Stimulated activated CD8-positive, alpha-beta memory T cell treated with anti-CD3 and anti-CD28 coated beads, Interleukin-7, amount 100 ng/mL, for 4 hours (primary cell): Measurements from ENCODE around the gene SAMD10.
"Not testable (repeated sequence)": the region's sequence is repeated elsewhere in the genome, so short reads cannot be mapped to it uniquely, and the experiment has no call there.

ENCODE experiments used
- DNase-seq, 2 donors: peaks; one replicate each; pipeline ENCODE4 v3.0.0-alpha.2; 2020; ENCODE audit warnings: low read depth in 2 of 2

The SAMD10 gene

DNA sequence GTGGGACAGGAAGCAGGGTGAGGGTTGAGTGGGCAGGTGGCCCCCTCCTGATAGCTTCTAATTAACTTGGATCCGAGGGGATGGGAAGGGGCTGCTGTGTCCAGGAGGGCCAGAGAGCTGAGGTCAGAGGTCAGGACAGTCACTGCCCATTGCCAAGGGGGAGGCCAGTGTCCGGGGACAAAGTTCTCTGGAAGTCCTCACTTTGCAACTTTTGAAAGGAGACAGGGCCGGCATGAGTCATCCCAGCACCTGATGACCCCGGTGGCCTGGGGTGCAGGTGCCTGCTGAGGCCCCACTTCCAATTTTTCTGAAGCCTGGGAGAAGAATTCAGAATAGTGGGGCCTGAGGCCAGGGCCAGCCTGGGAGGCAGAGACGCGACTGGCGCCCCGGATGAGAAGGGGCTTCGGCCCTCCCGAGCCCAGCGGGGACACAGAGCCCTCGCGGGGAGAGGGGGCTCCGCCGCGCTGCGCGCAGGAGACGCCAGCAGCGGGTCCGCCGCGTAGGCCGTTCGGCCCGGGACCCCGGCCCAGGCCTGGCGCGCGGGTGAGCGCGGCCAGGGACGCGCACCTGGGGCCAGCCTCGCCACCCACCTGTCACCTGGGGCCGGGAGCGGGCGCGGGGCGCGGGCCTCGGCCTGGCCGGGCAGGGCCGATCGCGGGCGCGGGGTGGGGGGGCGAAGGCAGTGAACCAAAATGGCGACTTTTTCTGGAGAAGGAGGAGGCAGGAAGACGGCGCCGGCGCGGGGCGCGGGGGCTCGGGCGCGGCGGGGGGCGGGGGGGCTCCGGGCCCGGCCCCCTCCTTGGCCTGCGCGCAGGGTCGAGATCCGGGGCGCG is 10.3 kb downstream of the SAMD10 start:
- no peak for DNase-seq

DNA sequence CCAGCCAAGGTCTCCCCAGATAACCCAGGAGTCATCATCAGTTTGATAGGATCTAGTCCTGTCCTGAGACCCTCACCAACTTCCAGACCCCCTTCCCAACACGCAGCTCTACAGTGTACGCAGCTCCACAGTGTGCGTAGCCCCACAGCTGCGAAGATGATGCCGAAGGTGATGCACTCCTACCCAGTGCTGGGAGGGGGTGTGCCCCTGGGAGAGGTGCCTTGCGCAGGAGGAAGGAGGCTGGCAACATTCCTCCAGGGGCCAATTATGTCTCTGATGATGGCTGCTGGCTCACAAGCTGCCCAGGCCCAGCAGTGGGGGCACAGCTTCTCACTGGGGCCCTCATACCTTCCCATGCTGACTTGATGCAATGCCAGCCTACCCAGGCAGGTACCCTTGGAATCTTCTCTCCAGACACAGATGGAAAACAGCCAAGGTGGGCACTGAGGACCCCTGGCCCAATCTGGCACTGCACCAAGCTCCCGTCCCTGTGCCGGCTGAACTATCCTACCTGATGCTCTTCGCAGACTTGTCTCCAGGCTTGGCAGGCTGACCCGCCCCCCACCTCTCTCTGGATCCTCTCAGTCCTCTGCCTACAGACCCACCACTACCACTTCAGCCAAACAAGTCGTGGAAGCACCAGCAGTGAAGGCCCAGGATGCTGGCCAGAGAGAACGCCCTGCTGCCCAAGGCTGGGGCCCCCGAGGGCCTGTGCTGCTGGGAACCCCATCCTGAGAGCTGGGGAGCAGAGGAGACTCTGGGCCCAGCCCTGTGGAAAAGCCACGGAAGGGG is 11.1 kb downstream of the SAMD10 start:
- no peak for DNase-seq

DNA sequence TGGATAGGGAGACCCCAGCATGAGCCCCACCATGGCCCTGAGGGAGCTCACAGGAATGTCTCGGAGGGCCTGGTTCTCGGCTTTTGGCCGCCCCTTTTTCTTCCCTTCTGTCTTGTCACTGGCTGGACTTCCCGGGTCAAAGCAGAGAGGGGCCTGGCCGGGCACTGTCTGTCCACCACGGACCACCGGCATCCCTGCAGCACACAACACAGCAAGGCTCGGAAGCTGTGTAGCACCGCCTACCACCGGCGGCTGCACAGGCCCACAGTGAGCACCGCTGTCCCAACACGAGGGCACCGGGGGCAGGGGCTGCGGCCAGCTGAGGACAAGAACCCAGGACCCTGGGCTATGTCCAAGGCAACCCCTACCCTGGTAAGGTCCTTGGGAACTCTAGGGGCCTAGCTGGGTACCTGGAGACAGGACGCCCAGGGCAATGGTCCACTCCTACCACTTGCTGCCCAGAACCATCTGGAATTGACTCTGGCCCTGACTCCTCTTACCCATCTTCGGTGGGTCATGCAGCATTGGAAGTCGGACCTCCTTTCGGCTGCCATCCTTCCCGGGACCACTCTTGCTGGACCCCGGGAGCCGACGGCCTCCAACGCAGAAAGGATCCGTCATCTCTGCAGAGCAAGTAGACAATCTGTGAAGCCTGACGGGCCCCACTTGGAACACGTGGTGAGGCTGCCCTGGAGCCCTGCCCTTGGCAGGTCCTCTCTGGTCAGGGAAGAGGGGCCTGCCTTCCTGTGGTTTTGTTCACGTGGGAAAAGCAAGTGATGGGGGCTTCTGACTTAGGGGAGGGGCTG is 11.9 kb downstream of the SAMD10 start:
- DNase-seq, result no peak

DNA sequence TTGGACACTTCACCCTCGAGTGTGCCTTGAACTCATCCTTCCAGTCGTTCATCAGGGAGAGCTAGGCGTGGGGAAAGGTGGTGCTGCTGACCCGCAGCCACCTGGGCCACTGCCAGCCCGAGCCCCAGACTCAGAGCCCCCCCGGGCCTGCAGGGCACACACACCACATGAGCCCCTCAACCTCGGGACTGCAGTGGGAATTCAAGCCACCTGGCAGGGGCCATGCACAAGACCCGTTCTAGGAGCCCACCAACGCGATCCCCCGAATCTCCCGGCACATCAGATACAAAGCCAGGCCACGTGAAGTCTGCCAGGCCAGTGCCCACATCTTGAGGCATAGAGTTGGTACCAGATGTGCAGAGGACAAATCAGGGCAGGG is 12.5 kb downstream of the SAMD10 start:
- no peak for DNase-seq

DNA sequence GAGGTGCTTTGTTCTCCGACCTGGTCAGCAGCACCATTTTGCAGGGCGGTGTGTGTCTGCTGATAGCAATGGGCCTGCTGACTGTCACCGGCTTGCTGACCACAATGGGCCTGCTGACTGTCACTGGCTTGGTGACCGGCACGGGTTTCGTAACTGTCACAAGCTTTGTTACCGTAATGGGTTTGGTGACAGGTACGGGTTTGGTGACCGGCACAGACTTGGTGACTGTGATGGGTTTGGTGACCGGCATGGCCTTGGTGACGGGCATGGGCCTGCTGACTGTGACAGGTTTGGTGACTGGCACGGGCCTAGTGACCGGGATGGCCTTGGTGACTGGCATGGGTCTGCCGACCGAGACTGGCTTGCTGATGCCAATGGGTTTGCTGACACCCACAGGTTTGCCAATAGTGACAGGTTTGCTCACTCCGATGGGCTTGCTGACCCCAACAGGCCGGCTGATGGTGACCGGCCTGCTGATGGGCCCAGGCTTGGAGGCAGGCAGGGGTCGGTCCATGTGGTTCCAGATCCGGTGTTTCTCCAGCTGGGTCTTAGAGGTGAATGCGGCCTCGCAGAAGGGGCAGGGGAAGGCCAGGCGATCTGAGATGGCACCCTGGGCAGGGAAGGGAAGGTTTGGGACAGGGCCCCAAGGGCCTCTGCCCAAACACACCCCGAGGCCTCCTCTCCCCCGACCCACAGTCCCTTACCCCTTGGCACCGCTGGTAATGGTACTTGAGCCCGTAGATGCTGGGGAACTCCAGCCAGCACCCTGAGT is 13.1 kb downstream of the SAMD10 start:
- DNase-seq, result no peak

DNA sequence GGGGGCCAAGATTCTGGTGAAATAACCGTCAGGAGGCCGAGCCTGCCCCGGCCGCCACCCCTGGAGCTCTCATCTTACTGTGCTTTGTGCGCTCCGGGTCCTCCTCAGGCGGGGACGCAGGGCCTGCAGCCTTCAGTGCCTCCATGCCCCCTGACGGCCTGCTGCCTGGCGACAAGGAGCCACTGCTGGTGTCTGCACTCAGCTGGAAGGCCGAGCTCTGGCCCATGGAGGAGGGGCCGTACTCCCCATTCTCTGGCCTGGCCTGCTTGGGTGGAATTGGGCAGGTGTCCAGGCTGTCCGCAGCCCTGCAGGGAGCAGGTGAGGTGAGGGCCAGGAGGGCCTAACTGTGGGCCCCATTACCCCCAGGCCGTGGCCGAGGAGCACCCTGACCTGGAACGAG is 15.0 kb downstream of the SAMD10 start:
- DNase-seq, result no peak

DNA sequence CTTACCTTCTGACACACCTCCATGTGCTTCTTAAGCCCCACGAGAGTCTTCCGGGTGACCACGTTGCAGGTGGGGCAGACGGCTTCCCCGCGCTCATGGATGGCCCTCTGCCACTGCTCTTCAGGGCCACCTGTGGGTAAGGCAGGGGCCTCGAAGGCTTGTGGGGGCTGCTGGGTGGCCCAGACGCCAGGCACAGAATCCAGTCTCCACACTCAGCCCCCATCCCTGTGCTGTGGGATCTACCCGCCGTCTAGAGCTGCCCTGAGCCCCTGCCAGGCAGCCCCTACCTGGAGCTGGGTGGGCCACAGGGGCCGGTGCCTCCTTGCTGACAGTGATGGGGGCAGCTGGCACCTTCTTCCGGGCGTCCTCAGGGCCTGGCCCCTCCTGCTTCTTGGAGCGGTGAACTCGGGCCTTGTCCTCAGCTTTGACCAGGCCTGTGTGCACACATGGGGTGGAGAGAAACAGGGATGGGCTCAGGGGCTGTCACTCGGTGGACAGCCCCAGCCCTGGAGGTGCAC is 15.6 kb downstream of the SAMD10 start:
- no peak for DNase-seq

DNA sequence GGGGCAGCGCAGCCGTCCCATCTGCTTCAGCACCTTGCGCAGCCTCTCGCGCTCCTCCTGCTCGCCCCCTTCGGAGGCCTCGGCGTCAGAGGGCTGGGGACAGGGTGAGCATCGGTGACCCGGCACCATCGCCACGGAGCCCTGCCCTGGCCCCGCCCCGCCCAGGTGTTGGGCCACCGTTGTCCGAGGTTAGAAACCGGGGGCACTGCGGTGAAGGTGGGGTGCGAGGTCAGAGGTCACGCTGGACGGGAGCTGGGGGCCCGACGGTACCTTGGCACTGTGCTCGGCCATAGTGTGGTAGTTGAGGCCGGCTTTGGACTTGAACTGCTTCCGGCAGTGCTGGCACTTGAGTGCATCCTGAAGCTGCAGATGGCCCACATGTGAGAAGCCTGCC is 16.1 kb downstream of the SAMD10 start:
- no peak for DNase-seq

DNA sequence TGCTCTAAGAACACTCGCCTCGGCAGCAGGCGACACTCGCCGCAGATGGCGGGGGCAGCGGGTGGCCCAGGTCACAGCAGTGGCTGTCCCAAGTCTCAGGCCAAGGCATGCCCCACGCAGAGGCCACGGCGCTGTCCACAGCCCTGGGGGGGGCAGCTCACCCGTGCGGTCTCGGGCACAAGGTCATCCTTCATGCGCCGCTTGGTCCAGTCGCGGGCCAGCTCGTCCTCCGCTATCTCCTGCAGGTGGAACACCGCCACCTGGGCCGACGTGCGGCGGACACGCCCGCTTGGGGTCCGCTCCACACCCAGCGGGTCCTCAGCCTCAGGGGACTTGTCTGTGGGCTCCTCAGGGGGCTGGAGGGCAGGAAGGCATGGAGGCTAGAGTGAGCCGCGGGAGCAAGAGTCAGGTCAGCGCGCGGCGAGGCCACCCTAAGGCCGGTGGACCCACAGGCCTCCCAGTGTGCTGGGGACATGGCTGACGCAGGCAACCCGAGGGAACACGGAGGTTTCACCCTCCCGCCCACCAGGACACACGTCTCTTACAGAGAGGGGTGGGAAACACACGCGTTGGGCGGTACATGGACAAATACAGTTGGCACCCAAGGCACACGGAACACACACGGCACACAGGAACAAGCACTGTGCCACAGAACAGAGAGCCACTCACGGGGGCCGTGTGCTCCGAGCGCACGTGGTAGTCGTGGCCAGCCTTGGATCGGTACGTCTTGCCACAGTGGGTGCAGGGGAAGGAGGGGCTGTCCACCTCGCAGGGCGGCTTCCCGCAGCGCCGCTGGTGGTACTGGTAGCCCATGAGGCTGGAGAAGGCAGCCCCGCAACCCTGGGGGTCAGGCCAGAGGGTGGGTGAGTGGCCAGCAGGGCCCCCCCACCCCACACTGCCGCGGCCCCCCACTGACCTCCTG is 16.8 kb downstream of the SAMD10 start:
- no peak for DNase-seq

DNA sequence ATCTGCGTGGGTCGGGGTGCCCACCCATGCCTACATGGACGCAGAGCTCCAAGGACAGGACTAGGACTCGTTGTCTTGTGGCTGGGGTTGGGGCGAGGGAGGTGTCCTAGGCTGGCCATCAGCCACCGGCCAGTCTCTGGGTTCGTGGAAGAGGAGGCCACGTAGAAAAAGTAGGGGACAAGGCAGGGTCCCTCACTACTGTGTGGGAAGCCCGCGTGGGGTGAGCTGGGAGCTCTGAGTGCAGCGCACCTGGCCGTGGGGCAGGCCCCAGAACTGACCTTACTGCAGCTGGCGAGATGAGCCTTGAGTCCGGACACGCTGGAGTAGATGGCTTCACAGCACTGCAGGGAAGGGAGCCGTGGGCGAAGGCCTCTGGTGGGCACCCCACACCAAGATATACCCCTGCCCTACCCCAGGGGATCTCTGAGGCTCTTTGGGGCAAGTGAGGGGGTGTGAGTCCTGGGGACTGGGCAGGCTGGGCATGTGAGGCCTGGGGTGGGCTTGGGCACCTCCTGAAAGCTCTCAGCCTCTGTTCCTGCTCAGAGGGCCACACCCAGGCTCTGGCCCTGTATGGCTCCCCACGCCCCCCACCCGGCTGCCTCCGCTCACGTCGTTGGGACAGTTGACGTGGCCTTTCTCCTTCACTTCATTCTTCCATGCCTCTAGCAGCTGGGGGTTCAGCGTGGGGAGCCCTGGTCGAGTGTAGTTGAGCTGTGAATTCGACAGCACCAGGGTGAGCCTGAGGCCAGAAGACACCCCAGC is 17.6 kb downstream of the SAMD10 start:
- no peak for DNase-seq

DNA sequence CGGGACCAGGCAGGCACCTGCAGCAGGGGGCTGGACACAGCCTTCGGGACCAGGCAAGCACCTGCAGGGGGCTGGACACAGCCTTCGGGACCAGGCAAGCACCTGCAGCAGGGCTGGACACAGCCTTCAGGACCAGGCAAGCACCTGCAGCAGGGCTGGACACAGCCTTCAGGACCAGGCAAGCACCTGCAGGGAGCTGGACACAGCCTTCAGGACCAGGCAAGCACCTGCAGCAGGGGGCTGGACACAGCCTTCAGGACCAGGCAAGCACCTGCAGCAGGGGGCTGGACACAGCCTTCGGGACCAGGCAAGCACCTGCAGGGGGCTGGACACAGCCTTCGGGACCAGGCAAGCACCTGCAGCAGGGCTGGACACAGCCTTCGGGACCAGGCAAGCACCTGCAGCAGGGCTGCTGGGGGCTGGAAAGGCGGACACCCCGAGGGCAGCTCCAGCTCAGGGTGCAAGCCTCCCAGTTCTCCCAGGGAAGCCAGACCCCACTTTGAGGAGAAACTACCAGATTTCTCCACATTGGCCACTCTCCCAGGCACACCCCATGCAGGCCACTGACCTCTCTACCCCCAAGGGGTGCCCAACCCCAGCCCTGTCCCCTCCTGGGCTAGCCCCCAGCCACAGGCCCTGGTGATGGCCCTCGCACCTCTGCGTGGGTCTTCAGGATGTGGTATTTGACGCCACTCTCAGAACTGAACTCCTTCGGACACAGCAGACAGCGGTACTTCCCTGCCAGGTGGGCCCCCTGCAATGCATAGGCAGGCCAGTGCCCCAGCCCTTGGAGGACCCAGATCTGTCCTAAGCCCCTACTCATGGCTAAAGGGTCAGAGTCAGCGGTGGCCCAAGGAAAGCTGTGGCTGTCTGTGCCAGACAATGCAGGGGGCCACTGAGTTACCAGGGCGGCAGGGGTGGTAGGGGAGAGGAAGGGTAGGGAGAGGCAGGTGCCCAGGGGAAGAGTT is 18.5 kb downstream of the SAMD10 start:
- DNase-seq, result not testable (repeated sequence)

DNA sequence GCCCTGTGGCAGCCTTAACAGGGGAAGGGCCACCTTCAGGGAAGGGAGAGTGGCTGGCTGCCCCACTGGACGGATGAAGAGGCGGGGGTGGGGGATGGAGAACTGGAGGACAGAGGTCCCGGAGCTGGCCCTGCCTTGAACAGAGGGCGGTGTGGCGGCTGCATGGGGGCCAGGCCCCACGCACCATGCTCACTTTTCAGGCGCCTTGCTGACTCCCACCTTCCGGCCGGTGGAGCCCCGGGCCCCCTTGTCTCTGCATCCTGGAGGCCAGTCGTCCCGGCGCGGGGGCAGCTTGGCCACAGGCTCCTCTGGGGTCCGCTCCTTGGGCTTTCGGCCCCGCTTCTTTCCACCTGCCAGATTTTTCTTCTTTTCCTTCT is 19.8 kb downstream of the SAMD10 start:
- no peak for DNase-seq

DNA sequence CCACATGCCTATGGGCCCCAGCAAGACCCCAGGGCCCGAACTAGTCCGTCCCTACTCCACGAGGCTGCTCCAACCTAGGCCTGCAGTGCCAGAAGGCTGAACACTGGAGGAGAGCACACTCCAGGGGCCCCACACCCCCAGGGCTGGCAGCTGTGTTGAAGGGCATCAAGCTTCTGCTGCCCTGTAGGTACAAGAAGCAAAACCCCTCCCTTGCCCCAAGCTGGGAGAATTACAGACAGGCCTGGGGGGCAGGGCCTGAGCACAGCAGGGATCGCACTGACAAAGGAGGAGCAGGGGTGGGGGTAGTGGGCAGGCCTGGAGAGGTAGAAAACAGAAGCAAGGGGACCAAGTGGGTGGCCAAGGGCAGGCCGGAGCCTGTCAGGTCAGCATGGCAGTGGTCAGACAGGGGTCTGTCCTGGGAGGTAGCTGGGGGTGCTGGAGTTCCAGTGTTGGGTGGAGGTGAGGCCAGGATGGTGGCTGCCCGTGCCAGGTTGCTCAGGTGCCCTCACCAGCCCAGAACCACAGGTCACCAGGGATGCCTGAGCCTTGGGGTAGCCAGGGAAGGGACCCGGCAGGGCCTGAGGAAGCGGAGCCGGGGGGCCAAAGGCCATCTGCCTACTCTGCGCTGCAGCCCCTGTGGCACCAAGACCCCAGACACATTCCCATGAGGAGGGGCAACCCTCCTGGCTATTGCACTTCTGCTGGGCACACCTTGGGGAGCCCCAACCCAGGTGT is 20.3 kb downstream of the SAMD10 start:
- DNase-seq, result no peak

DNA sequence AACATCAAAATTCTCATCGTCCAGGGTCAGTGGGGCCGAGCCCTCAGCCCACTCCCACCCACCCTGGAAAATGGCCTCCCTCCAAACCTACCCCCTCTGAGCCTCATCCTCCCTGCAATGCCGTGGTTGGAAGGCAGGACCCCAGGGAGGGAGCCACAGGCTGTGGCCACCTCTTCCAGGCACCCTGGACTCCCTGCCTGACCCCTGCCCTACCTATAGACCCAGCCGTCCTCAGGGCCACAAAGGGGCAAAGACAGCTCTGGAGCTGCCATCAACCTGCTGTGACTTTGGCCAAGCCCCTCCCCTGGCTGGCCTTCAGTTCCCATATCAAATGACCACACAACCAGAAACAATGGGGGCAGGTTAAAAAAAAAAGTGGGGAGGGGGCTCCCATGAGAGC is 21.0 kb downstream of the SAMD10 start:
- DNase-seq, result no peak

DNA sequence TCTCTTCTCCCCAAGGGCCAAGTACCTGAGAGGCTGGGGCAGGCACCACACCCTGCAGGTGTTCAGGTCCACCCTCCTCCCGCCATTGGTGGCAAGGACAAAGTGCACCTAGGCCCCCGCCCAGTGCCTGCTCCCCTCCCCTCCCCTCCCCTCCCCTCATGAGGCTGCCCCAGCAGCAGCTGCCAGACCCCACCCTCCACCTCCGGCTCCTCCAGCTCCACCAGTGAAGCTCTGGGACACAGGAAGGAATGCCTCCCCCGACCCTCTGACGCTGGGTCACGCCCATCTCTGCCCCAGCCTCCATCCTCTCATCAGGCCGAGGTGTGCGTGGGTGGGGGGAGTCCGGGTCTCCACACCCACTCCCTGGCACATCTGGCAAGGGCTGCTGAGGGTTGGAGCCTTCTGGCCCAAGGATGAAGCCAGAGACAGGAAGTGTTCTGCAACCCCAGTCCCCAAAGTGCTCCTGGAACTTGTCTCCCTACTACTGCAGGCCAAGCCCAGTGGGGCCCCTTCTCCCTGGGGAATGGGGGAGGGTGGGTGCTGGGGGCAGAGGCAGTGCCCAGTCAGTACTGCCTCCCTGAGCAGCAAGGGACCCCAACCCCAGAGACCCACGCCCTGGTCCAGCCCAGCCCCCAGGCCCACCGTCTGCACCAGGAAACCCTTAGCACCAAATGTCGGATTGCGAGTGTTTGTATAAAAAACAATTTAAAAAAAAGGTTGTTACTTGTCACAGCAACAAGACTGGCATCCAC is 21.6 kb downstream of the SAMD10 start:
- no peak for DNase-seq

DNA sequence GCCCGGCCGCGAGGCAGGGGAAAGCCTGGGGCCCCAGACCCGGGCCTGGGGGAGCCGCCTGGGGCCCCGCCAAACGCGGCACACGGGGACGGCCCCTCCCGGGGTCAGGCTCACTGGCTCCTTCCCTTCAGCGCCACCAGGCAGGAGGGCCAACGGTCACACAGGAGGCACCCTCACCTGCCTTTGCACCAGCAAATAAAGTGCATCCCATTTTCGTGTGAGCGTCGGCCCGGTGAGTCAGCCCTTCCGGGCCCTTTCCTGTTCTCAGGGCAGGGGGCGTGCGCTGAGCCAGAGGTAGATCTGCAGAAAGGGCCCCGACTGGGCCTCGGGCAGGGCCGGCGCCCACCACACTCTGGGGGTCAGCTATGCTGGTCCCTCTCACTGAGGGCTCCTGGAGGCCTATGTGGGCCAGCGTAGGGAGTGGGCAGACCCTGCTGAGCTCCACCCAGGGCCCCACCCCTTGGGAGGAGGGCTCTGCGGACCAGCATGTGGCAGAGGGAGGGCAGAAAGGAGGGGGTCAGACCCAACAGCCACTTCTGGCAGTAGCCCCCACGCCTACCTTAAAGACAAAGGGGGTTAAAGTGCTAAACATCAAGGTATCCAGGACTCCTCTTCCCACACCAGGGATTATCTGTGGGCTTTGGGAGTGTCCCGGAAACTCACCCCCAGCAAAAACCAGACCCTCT is 22.3 kb downstream of the SAMD10 start:
- peak in 1 of 2 donors; percentile 70 for DNase-seq
